WTC11 (cell line): ENCODE measurements around the gene FAM200A. TPM values are rescaled to one million over a fixed set of nuclear protein-coding genes. Genes with fewer than 3 reads are reported as not detected.

Experiments used
- ATAC-seq: fragments of 200-7000 bp; cut with Tn5 transposase; 2 replicates; pipeline ENCODE4 v1.10.0; 2021; ENCODE audit warnings: mild to moderate bottlenecking, moderate library complexity
- CTCF ChIA-PET: fragments of 300-600 bp; sonication (Branson Sonifier 250); formaldehyde crosslinking; loops from one replicate; lab custom pipeline; 2021; ENCODE audit warnings: antibody characterized with exemption; lab: Charles Lee
- POLR2A ChIA-PET: fragments of 350-600 bp; sonication (Branson Sonifier 250); formaldehyde crosslinking; loops from one replicate; lab custom pipeline; 2021; ENCODE audit warnings: antibody characterized with exemption; lab: Charles Lee
- DNase-seq: peaks from one replicate; pipeline ENCODE4 v3.0.0; 2021; ENCODE audit warnings: low spot score
- H3K27ac Mint-ChIP-seq: 2 replicates; pipeline ENCODE4 v1.8.0; 2021; ENCODE audit warnings: mixed read lengths
- H3K27me3 Mint-ChIP-seq: 2 replicates; pipeline ENCODE4 v1.8.0; 2021; ENCODE audit warnings: low read depth, mild to moderate bottlenecking, moderate library complexity, mixed read lengths
- H3K36me3 Mint-ChIP-seq: 2 replicates; pipeline ENCODE4 v1.8.0; 2021; ENCODE audit warnings: mixed read lengths
- H3K4me1 Mint-ChIP-seq: 2 replicates; pipeline ENCODE4 v1.8.0; 2022; ENCODE audit warnings: mixed read lengths
- H3K4me3 Mint-ChIP-seq: 2 replicates; pipeline ENCODE4 v1.8.0; 2021; ENCODE audit warnings: mild to moderate bottlenecking, moderate library complexity, mixed read lengths
- H3K9me3 Mint-ChIP-seq: 2 replicates; pipeline ENCODE4 v1.8.0; 2021; ENCODE audit warnings: mixed read lengths
- CBFB ChIP-seq: sonication (generic); formaldehyde crosslinking; IDR thresholded peaks from 2 replicates; pipeline ENCODE4 v1.8.1; 2022; ENCODE audit warnings: mild to moderate bottlenecking, low read depth, missing genetic modification reagents
- CDX4 ChIP-seq: fragments of 250-450 bp; sonication (Bioruptor Pico); IDR thresholded peaks from 2 replicates; pipeline ENCODE4 v1.9.0; 2021; ENCODE audit warnings: moderate library complexity, mild to moderate bottlenecking, inconsistent platforms, borderline replicate concordance
- ESRRA ChIP-seq: sonication (generic); formaldehyde crosslinking; IDR thresholded peaks from 2 replicates; pipeline ENCODE4 v1.8.1; 2022; ENCODE audit warnings: mild to moderate bottlenecking, missing genetic modification reagents, borderline replicate concordance
- FOXJ3 ChIP-seq: sonication (generic); formaldehyde crosslinking; IDR thresholded peaks from 2 replicates; pipeline ENCODE4 v1.9.0; 2021; ENCODE audit warnings: missing genetic modification reagents, mild to moderate bottlenecking, borderline replicate concordance
- GABPB1 ChIP-seq: sonication (generic); formaldehyde crosslinking; IDR thresholded peaks from 2 replicates; pipeline ENCODE4 v1.8.1; 2023; ENCODE audit warnings: mild to moderate bottlenecking, missing genetic modification reagents
- GRHL2 ChIP-seq: fragments of 250-450 bp; sonication (Bioruptor Pico); IDR thresholded peaks from 2 replicates; pipeline ENCODE4 v1.8.0; 2022; ENCODE audit warnings: mild to moderate bottlenecking, moderate library complexity; ENCODE audit not compliant: insufficient replicate concordance, severe bottlenecking
- HMGA2 ChIP-seq: fragments of 250-450 bp; sonication (Bioruptor Pico); IDR thresholded peaks from 2 replicates; pipeline ENCODE4 v1.4.0; 2021; ENCODE audit warnings: mild to moderate bottlenecking, moderate library complexity
- NR3C1 ChIP-seq: sonication (generic); formaldehyde crosslinking; conservative IDR thresholded peaks from 2 replicates; pipeline ENCODE4 v1.8.1; 2023; ENCODE audit warnings: low read depth, mild to moderate bottlenecking, missing genetic modification reagents
- OVOL2 ChIP-seq: fragments of 250-450 bp; sonication (Bioruptor Pico); IDR thresholded peaks from 2 replicates; pipeline ENCODE4 v1.9.0; 2021; ENCODE audit warnings: mild to moderate bottlenecking, borderline replicate concordance
- PRDM15 ChIP-seq: sonication (generic); formaldehyde crosslinking; IDR thresholded peaks from 2 replicates; pipeline ENCODE4 v1.8.0; 2022; ENCODE audit warnings: missing genetic modification reagents
- SMAD4 ChIP-seq: sonication (generic); formaldehyde crosslinking; IDR thresholded peaks from 2 replicates; pipeline ENCODE4 v1.8.0; 2022; ENCODE audit warnings: mild to moderate bottlenecking, missing genetic modification reagents
- TEAD4 ChIP-seq: sonication (generic); formaldehyde crosslinking; IDR thresholded peaks from 2 replicates; pipeline ENCODE4 v1.8.0; 2022; ENCODE audit warnings: mild to moderate bottlenecking, missing genetic modification reagents
- TP53 ChIP-seq: sonication (generic); formaldehyde crosslinking; IDR thresholded peaks from 2 replicates; pipeline ENCODE4 v1.8.1; 2023; ENCODE audit warnings: mild to moderate bottlenecking, missing genetic modification reagents
- ZNF263 ChIP-seq: sonication (generic); formaldehyde crosslinking; IDR thresholded peaks from 2 replicates; pipeline ENCODE4 v1.8.1; 2022; ENCODE audit warnings: low read depth, mild to moderate bottlenecking, moderate library complexity, missing genetic modification reagents
- ZNF281 ChIP-seq: sonication (generic); formaldehyde crosslinking; IDR thresholded peaks from 2 replicates; pipeline ENCODE4 v1.8.0; 2023; ENCODE audit warnings: mild to moderate bottlenecking, missing genetic modification reagents
- ZNF317 ChIP-seq: sonication (generic); formaldehyde crosslinking; IDR thresholded peaks from 2 replicates; pipeline ENCODE4 v1.8.1; 2023; ENCODE audit warnings: low read depth, mild to moderate bottlenecking, moderate library complexity, missing genetic modification reagents, borderline replicate concordance
- ZNF512 ChIP-seq: sonication (generic); formaldehyde crosslinking; IDR thresholded peaks from 2 replicates; pipeline ENCODE4 v1.8.1; 2022; ENCODE audit warnings: missing genetic modification reagents, borderline replicate concordance
- total RNA-seq: library from RNA; stranded (reverse); gene quantifications from 3 replicates; pipeline ENCODE4 v1.2.3, GENCODE V29; 2021
- TF ChIP-seq, protein P1 (sequence below): sonication (generic); formaldehyde crosslinking; IDR thresholded peaks from 2 replicates; pipeline ENCODE4 v1.8.1; 2023; ENCODE audit warnings: mild to moderate bottlenecking, missing genetic modification reagents, moderate library complexity
- TF ChIP-seq, protein P2 (sequence below): fragments of 250-450 bp; sonication (Bioruptor Pico); IDR thresholded peaks from 2 replicates; pipeline ENCODE4 v1.9.0; 2021; ENCODE audit warnings: mild to moderate bottlenecking

The FAM200A gene
- total RNA-seq, 1 experiment from 2014 or later: 5.9 TPM

- CTCF ChIA-PET: no interaction called here
- Mint-ChIP-seq H3K9me3 (peaks cover 19% of the 10 kb centered on the region), H3K4me1 (peaks cover 15% of the 10 kb centered on the region)
- POLR2A ChIA-PET: no interaction called here
- DNase-seq: no peak
- TF ChIP-seq FOXJ3 (CRISPR knock-in tag): no peak
- TF ChIP-seq, protein P1, sequence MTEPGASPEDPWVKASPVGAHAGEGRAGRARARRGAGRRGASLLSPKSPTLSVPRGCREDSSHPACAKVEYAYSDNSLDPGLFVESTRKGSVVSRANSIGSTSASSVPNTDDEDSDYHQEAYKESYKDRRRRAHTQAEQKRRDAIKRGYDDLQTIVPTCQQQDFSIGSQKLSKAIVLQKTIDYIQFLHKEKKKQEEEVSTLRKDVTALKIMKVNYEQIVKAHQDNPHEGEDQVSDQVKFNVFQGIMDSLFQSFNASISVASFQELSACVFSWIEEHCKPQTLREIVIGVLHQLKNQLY (CRISPR knock-in tag): no peak
- no peak for TF ChIP-seq CBFB (CRISPR knock-in tag)
- no peak for TF ChIP-seq OVOL2 (CRISPR knock-in tag)
- TF ChIP-seq GRHL2 (CRISPR knock-in tag): no peak
- TF ChIP-seq NR3C1 (CRISPR knock-in tag): no peak
- no peak for TF ChIP-seq SMAD4
- TF ChIP-seq ZNF281 (CRISPR knock-in tag): no peak
- no peak for TF ChIP-seq TP53 (CRISPR knock-in tag)
- TF ChIP-seq CDX4: no peak
- no peak for TF ChIP-seq PRDM15 (CRISPR knock-in tag)
- no peak for TF ChIP-seq TEAD4 (CRISPR knock-in tag)
- TF ChIP-seq ZNF317 (CRISPR knock-in tag): no peak
- TF ChIP-seq, protein P2, sequence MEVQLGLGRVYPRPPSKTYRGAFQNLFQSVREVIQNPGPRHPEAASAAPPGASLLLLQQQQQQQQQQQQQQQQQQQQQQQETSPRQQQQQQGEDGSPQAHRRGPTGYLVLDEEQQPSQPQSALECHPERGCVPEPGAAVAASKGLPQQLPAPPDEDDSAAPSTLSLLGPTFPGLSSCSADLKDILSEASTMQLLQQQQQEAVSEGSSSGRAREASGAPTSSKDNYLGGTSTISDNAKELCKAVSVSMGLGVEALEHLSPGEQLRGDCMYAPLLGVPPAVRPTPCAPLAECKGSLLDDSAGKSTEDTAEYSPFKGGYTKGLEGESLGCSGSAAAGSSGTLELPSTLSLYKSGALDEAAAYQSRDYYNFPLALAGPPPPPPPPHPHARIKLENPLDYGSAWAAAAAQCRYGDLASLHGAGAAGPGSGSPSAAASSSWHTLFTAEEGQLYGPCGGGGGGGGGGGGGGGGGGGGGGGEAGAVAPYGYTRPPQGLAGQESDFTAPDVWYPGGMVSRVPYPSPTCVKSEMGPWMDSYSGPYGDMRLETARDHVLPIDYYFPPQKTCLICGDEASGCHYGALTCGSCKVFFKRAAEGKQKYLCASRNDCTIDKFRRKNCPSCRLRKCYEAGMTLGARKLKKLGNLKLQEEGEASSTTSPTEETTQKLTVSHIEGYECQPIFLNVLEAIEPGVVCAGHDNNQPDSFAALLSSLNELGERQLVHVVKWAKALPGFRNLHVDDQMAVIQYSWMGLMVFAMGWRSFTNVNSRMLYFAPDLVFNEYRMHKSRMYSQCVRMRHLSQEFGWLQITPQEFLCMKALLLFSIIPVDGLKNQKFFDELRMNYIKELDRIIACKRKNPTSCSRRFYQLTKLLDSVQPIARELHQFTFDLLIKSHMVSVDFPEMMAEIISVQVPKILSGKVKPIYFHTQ (CRISPR knock-in tag): no peak
- no peak for TF ChIP-seq ZNF263
- no peak for TF ChIP-seq GABPB1 (CRISPR knock-in tag)
- TF ChIP-seq ESRRA (CRISPR knock-in tag): no peak
- no peak for TF ChIP-seq ZNF512 (CRISPR knock-in tag)
- TF ChIP-seq HMGA2 (CRISPR knock-in tag): no peak
- TF ChIP-seq, all 79 proteins: peak for 0
- Mint-ChIP-seq H3K27ac (peak overlapping the region; percentile 73; the same call in 1 of the 2 replicates), H3K27me3 (no peaks in the 10 kb centered on the region), H3K4me3 (peak overlapping the region; percentile 99), H3K36me3 (peaks cover 36% of the 10 kb centered on the region)
- ATAC-seq: no peak
Measured at GRCh38 chr7:99498546-99498944, 53.4 kb downstream of the FAM200A start.
